GM13977 (cell line): Measurements from ENCODE around the gene PREX1.

Source experiments
- DNase-seq: peaks from one replicate; pipeline ENCODE4 v3.0.0; 2012; ENCODE audit warnings: low spot score
- in situ Hi-C: fragments of 300-500 bp; cut with MboI; formaldehyde crosslinking; loops from one replicate; pipeline ENCODE4 v1.12.0; 2022; ENCODE audit warnings: low sequenced_read_pairs, low pct_unique_long_range_greater_than_20kb, mixed read lengths, inconsistent platforms; ENCODE audit not compliant: unreplicated experiment
- TF ChIP-seq, protein P1 (sequence below): IDR thresholded peaks from 2 replicates; pipeline ENCODE4 v1.5.1; 2012; ENCODE audit warnings: mild to moderate bottlenecking, control low read depth; ENCODE audit not compliant: insufficient read depth; ENCODE audit errors: extremely low read depth, missing control alignments

PREX1 gene

DNA sequence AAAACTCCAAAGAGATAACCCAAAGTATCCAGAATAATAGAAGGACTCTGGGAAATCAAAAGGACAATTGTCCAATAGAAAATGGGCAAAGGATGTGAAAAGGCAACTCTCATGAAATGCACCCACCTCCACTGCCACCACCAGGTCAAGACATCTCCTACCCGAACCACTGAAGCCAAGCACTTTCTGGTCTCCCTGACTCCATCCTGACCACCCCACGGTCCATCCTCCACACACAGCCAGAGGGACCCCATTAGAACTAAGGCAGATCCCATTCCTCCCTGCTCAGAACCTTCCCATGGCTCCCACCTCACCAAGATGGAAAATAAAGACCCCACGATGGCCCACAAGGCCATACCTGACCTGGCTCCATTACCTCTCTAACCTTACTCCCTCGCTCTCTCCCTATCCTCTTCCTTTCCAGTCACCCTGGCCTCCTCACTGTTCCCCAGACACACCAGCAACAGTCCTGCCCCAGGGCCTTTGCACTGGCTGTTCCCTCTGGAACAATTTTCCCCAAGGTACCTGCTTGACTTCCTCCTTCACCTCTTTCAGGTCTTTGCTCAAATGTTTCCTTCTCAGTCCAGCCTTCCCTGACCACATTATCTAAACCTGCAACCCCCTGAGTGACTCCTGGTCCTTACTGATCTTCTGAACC lies 108.1 kb downstream of the PREX1 start:
- in situ Hi-C loops = no loop called here
- DNase-seq = no peak
- TF ChIP-seq, protein P1, sequence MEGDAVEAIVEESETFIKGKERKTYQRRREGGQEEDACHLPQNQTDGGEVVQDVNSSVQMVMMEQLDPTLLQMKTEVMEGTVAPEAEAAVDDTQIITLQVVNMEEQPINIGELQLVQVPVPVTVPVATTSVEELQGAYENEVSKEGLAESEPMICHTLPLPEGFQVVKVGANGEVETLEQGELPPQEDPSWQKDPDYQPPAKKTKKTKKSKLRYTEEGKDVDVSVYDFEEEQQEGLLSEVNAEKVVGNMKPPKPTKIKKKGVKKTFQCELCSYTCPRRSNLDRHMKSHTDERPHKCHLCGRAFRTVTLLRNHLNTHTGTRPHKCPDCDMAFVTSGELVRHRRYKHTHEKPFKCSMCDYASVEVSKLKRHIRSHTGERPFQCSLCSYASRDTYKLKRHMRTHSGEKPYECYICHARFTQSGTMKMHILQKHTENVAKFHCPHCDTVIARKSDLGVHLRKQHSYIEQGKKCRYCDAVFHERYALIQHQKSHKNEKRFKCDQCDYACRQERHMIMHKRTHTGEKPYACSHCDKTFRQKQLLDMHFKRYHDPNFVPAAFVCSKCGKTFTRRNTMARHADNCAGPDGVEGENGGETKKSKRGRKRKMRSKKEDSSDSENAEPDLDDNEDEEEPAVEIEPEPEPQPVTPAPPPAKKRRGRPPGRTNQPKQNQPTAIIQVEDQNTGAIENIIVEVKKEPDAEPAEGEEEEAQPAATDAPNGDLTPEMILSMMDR = no peak

DNA sequence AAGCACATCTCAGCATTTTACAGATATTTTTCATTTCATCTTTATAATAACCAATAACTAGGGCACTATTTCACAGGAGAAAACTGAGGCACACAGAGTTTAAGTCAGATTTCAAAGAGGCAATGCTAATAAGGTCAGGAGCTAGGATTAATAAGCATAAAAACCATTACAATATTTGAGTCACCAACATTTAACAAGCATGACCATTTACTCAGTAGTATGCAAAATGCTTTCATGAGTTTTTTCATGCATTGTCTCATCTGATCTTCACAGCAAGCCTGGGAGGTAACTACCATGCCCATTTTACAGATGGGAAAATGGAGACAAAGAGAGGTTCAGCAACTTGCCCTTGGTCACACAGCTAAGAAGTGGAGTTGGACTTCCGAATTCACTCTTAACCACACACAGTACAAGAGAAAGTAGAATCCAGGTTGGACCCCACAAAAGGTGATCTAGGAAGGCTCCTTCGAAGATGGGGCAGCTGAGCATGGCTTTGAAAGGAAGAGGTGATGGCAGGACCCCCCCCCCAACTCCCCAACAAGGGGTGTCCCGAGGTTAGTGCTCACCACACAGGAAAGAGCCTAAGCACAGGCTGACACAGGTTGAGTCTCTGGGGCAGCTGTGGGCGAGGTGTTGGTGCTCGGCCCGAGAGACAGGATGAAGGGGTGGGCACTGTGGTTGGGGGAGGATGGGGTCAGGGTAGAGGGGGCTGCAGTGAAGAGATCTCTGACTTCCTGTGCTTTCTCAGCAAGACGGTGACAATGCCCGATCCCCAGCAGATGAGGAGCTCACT lies 108.8 kb downstream of the PREX1 start:
- no peak for DNase-seq
- in situ Hi-C loops = no loop called here

DNA sequence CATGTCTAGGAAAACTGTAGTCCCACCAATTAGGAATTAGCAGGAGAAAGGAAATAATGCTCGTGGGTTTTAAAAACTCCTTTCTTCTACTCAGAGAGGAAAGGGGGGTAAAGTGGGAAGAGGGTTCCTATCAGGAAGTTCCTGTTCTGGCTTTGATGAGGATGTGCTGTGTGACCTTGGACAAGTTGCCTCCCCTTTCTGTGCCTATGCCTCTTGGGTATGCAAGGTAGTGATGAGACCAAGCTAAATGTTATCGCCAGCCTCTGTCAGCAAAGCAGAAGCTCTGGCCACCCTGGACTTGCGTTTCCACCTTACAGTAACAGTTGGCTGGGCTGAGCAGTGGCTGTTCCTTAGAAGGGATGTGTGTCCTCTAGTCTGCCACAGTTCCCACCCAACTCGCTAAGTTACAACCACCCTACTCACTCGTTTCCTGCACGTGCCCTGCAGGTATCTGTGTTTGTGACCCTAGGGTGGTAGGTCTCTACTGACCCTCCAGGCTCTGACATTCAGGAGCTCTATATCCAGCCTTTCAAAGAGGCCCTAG lies 110.0 kb downstream of the PREX1 start:
- in situ Hi-C loops = no loop called here
- TF ChIP-seq, protein P1 = no peak

More for the DNA sequence above, 108.8 kb downstream of the PREX1 start:
- TF ChIP-seq, protein P1 = no peak

DNA sequence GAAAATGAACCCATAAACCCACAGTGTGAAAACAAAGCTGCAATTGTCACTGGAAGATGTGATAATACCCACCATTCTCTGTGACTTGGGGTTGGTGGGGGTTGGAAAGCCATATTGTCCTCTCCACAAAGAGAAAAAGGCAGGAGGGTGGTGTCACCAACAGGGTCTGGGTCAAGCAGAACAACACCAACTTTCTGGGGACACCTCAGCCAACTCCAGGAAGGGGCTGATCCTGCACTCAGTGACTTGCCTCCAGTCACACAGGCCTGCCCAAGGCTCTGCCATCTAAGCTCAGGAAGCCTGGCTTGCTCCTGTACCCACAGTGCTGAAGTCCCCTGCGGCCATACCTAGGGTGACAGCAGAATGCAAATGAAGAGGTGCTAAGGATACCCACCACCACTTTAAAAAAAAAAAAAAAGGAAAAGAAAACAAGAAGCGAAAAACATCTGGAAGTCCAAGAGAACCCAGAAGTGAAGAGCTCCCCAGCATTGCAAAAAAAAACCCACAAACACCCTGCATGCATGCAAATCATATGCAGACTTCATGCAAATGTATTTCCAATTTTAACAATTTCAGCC lies 110.6 kb downstream of the PREX1 start:
- in situ Hi-C loops = no loop called here
- DNase-seq = no peak
- TF ChIP-seq, protein P1 = no peak

More for the DNA sequence above, 110.0 kb downstream of the PREX1 start:
- no peak for DNase-seq

DNA sequence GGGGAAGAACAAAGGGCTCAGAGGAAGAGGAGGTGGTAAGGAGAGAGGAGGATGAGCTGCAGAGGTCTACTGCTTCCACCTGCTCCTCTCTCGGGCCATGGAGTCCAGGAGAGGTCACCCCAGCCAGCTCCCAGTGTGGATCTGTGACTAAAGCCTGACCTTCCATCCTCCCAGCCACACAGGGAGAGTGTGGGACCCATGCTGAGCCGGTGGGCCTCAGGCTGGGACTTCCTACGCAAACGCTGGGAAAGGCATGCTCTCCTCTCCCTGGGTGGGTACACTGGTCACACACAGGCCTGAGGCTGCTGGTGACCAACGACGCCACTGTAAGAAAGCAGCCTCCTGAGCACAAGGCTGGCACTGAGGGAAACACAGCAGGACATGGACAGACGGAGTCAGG lies 111.3 kb downstream of the PREX1 start:
- TF ChIP-seq, protein P1 = no peak
- in situ Hi-C loops = no loop called here
- DNase-seq = no peak

DNA sequence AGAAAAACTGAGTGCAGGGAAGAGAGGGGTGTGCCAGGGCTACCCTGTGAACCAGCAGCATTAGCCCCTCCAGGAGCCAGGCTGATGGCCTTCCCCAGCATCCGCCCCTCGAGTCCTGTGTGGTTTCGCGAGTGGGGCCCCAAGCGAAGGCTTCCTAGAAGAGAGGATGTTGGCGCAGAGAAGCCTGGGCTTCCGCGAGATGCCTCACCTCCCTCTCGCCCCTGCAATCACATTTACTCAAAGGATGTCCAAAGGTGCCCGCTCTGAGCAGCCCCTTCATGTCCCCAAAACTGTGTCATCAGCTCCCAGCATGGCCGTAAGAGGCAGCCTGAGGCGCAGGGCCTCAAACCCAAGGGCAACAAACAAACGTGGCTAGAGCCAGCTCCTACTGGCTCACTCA lies 111.7 kb downstream of the PREX1 start:
- TF ChIP-seq, protein P1 = no peak
- DNase-seq = no peak
- in situ Hi-C loops = no loop called here
